Thyroid gland (tissue), 4 donors: ENCODE data around the gene FOSB. TPM values are rescaled to one million over a fixed set of nuclear protein-coding genes. Genes with fewer than 3 reads are reported as not detected.
A peak's percentile ranks its signal among the peaks of the same experiment; 100 is the strongest.

ENCODE experiments used
- DNase-seq, 2 donors: peaks; one replicate each; pipeline ENCODE4 v3.0.0-alpha.2; 2019
- H3K27ac ChIP-seq, 3 donors: fragments of 200-600 bp; sonication (generic); 1 replicate in 2 of 3; 2 replicates in 1 of 3; pipeline ENCODE4 v1.5.1; 2016 to 2019; ENCODE audit warnings: mild to moderate bottlenecking in 1 of 3, moderate library complexity in 1 of 3
- H3K27me3 ChIP-seq: fragments of 200-600 bp; sonication (generic); one replicate; pipeline ENCODE4 v1.5.1; 2019
- H3K36me3 ChIP-seq, 2 donors: fragments of 200-600 bp; sonication (generic); one replicate each; pipeline ENCODE4 v1.5.1; 2016 to 2019
- H3K4me1 ChIP-seq, 2 donors: fragments of 200-600 bp; sonication (generic); one replicate each; pipeline ENCODE4 v1.5.1; 2017 to 2019
- H3K4me3 ChIP-seq, 3 donors: fragments of 200-600 bp; sonication (generic); replicated peaks in 1 of 3; 1 replicate in 2 of 3; 2 replicates in 1 of 3; pipeline ENCODE4 v1.5.1; 2016; ENCODE audit warnings: mild to moderate bottlenecking in 1 of 3
- H3K9me3 ChIP-seq: fragments of 200-600 bp; sonication (generic); one replicate; pipeline ENCODE4 v1.5.1; 2017
- POLR2A ChIP-seq, 2 donors: fragments of 450-650 bp; IDR thresholded peaks; one replicate each; pipeline ENCODE4 v1.6.1; 2017; ENCODE audit warnings: antibody characterized with exemption in 2 of 2, mild to moderate bottlenecking in 2 of 2, moderate library complexity in 1 of 2
- WGBS, 2 donors: methylation state at CpG; one replicate each; pipeline ENCODE4 v1.1.5; 2017; 5-methylcytosine and 5-hydroxymethylcytosine counted together
- intact Hi-C: fragments of 100-400 bp; cut with DNase I; formaldehyde crosslinking; loops from one replicate; pipeline ENCODE4 v1.15.1; 2023
- total RNA-seq, 4 donors: library from RNA; depleted of rRNA; stranded (reverse); fragments of >200 nt; gene quantifications; one replicate each; pipeline ENCODE4 v1.2.3, GENCODE V29; 2016
- TF ChIP-seq, protein P1 (sequence below), 6 experiments: fragments of 200-600 bp in 3 of 6; fragments of 450-650 bp in 3 of 6; sonication (generic) in 3 of 6; IDR thresholded peaks; one replicate each; pipeline ENCODE4 v1.5.1; 2016 to 2019; ENCODE audit warnings: antibody characterized with exemption in 6 of 6, mild to moderate bottlenecking in 2 of 6, inconsistent platforms in 1 of 6, moderate library complexity in 1 of 6

Gene FOSB
- total RNA-seq, 4 donors from 2014 or later, result 1.6 to 3.3 (median 2.4) TPM

- H3K27ac ChIP-seq, result no peak overlapping the region
- WGBS, 2 donors, result 94 to 96% methylated on average over 31 to 35 of the region's 39 CpGs
- no peak for DNase-seq
- TF ChIP-seq, protein P1, sequence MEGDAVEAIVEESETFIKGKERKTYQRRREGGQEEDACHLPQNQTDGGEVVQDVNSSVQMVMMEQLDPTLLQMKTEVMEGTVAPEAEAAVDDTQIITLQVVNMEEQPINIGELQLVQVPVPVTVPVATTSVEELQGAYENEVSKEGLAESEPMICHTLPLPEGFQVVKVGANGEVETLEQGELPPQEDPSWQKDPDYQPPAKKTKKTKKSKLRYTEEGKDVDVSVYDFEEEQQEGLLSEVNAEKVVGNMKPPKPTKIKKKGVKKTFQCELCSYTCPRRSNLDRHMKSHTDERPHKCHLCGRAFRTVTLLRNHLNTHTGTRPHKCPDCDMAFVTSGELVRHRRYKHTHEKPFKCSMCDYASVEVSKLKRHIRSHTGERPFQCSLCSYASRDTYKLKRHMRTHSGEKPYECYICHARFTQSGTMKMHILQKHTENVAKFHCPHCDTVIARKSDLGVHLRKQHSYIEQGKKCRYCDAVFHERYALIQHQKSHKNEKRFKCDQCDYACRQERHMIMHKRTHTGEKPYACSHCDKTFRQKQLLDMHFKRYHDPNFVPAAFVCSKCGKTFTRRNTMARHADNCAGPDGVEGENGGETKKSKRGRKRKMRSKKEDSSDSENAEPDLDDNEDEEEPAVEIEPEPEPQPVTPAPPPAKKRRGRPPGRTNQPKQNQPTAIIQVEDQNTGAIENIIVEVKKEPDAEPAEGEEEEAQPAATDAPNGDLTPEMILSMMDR (IDR thresholded peaks at IDR 0.05), result no peak
- TF ChIP-seq POLR2A (IDR thresholded peaks at IDR 0.05), result no peak
- no peaks in the 10 kb centered on the region for H3K9me3 ChIP-seq
- no peaks in the 10 kb centered on the region for H3K36me3 ChIP-seq
- no peak overlapping the region for H3K4me3 ChIP-seq
- H3K4me1 ChIP-seq, result peaks cover 16 to 41% of the 10 kb centered on the region in 2 donors
- peaks cover 7% of the 10 kb centered on the region for H3K27me3 ChIP-seq
- intact Hi-C loops, result no loop called here
Observed at GRCh38 chr19:45494261-45494916, 26.6 kb downstream of the FOSB start.

GRCh38 chr19:45495178-45495577 lies 27.4 kb downstream of the FOSB start:
- intact Hi-C loops, result no loop called here
- WGBS, 2 donors, result 85 to 86% methylated on average over 5 of the region's 5 CpGs
- H3K4me3 ChIP-seq, result no peak overlapping the region
- peaks cover 16 to 44% of the 10 kb centered on the region in 2 donors for H3K4me1 ChIP-seq
- no peaks in the 10 kb centered on the region for H3K36me3 ChIP-seq
- DNase-seq, result no peak
- no peaks in the 10 kb centered on the region for H3K9me3 ChIP-seq
- no peak overlapping the region for H3K27ac ChIP-seq
- H3K27me3 ChIP-seq, result peaks cover 10% of the 10 kb centered on the region
- TF ChIP-seq POLR2A (IDR thresholded peaks at IDR 0.05), result no peak
- TF ChIP-seq, protein P1 (IDR thresholded peaks at IDR 0.05), result no peak

DNA sequence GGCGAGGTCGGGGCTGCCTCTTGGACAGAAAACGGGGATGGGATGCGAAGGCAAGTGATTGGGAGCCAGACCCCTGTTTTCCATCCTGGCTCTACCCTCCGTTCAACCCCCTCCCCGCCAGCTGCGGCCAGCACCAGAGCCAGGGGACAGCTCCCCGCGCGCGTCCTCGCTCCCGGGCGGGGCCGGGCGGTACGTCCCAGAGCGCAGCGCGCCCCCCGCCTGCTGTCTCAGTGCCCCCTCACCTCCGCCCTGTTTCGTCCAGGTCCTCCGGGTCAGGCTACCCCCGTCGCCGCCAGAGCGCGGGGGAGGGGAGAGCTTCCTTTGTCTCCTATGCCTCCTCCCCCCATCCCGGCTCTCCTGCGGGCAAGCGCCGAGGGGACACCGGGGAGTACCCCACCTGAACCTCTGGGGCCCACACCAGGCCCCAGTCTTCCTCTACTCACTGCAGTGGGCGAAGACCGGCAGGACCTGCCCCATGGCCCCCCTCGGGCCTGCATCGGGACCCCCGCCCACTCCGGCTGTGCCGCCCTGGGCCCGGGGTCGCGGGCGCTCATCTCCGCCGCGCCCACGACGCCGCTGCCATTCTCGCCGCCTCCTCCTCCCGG lies 28.7 kb downstream of the FOSB start:
- peak overlapping the region in 2 of 3 donors; percentile 39 to 53 for H3K4me3 ChIP-seq
- no peaks in the 10 kb centered on the region for H3K9me3 ChIP-seq
- peaks cover 16 to 44% of the 10 kb centered on the region in 2 donors for H3K4me1 ChIP-seq
- intact Hi-C loops, result no loop called here
- 0% methylated on average over 6 of the region's 54 CpGs; no CpG with 5 or more reads in 1 of the 2 donors for WGBS, 2 donors
- DNase-seq, result peak in 1 of 2 donors; percentile 24
- peaks cover 10% of the 10 kb centered on the region for H3K27me3 ChIP-seq
- no peak overlapping the region for H3K27ac ChIP-seq
- TF ChIP-seq POLR2A (IDR thresholded peaks at IDR 0.05), result no peak
- TF ChIP-seq, protein P1 (IDR thresholded peaks at IDR 0.05), result no peak
- H3K36me3 ChIP-seq, result no peaks in the 10 kb centered on the region

- TF ChIP-seq, protein P1 (IDR thresholded peaks at IDR 0.05), result no peak
- TF ChIP-seq POLR2A (IDR thresholded peaks at IDR 0.05), result no peak
- peaks cover 16 to 40% of the 10 kb centered on the region in 2 donors for H3K4me1 ChIP-seq
- no peak overlapping the region for H3K4me3 ChIP-seq
- H3K36me3 ChIP-seq, result no peaks in the 10 kb centered on the region
- H3K27ac ChIP-seq, result no peak overlapping the region
- intact Hi-C loops, result no loop called here
- H3K27me3 ChIP-seq, result peaks cover 10% of the 10 kb centered on the region
- no peak for DNase-seq
- WGBS, 2 donors, result 22 to 27% methylated on average over 14 to 16 of the region's 16 CpGs
- H3K9me3 ChIP-seq, result no peaks in the 10 kb centered on the region
Observed at GRCh38 chr19:45497791-45498190, 30.0 kb downstream of the FOSB start.
